Measurements from ENCODE around the gene KANSL1.

DNA sequence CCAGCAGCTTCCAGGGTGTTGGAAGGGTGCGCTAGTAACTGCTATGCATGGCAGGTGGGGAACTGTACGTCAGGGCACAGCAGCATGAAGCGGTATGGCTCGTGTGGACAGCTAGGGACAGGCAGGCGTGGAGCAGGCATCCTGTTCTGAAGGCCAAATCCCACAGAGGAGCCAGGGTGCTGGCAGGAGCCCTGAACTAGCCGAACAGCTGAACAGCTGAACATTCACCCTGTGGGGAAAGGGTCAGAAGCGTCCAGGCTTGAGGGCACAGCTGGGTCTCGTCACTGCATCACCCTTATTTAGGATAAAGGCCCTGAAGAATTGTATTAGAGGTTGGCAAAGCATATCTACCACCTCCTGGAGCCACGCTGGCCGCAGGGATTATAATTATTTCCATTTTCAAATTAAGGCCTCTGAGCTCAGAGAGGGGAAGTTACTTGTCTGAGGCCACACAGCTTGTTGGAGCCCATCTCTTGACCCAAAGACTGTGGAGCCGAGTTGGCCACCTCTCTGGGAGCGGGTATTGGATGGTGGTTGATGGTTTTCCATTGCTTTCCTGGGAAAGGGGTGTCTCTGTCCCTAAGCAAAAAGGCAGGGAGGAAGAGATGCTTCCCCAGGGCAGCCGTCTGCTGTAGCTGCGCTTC, 197.5 kb downstream of the KANSL1 start:
- TF ChIP-seq, protein P1, sequence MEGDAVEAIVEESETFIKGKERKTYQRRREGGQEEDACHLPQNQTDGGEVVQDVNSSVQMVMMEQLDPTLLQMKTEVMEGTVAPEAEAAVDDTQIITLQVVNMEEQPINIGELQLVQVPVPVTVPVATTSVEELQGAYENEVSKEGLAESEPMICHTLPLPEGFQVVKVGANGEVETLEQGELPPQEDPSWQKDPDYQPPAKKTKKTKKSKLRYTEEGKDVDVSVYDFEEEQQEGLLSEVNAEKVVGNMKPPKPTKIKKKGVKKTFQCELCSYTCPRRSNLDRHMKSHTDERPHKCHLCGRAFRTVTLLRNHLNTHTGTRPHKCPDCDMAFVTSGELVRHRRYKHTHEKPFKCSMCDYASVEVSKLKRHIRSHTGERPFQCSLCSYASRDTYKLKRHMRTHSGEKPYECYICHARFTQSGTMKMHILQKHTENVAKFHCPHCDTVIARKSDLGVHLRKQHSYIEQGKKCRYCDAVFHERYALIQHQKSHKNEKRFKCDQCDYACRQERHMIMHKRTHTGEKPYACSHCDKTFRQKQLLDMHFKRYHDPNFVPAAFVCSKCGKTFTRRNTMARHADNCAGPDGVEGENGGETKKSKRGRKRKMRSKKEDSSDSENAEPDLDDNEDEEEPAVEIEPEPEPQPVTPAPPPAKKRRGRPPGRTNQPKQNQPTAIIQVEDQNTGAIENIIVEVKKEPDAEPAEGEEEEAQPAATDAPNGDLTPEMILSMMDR (IDR thresholded peaks at IDR 0.05): no peak
- no peak for TF ChIP-seq POLR2A (IDR thresholded peaks at IDR 0.05)
